Loucy (cell line): ENCODE measurements around the gene GAS2L1.

ENCODE experiments used
- EZH2phosphoT487 ChIP-seq: fragments of 200-600 bp; IDR thresholded peaks from 2 replicates; pipeline ENCODE4 v1.6.1; 2018; ENCODE audit warnings: antibody characterized with exemption, mild to moderate bottlenecking, moderate library complexity, borderline replicate concordance
- TF ChIP-seq, protein P1 (sequence below): fragments of 200-600 bp; sonication (generic); conservative IDR thresholded peaks from 2 replicates; pipeline ENCODE4 v1.5.1; 2014; ENCODE audit warnings: mild to moderate bottlenecking, antibody characterized with exemption, low read length

DNA sequence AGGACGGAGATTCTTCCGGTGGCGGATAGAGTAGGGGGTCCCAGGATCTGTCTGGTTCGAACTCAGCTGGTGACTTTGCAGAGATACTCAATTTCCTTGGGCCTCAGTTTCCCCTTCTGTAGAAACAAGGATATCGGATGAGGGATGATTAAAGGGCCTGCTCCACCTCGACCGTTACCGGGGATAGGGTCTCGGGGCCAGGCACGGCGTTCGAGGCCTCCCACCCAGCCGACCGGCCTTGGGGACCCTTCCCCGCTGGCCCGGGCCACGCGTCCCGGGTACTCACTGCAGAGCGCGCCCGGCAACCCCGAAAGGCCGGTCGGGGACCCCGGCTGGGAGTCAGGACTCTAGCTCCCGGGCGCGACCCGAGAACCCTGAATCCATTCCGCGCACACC is 39.0 kb upstream of the GAS2L1 start:
- TF ChIP-seq, protein P1, sequence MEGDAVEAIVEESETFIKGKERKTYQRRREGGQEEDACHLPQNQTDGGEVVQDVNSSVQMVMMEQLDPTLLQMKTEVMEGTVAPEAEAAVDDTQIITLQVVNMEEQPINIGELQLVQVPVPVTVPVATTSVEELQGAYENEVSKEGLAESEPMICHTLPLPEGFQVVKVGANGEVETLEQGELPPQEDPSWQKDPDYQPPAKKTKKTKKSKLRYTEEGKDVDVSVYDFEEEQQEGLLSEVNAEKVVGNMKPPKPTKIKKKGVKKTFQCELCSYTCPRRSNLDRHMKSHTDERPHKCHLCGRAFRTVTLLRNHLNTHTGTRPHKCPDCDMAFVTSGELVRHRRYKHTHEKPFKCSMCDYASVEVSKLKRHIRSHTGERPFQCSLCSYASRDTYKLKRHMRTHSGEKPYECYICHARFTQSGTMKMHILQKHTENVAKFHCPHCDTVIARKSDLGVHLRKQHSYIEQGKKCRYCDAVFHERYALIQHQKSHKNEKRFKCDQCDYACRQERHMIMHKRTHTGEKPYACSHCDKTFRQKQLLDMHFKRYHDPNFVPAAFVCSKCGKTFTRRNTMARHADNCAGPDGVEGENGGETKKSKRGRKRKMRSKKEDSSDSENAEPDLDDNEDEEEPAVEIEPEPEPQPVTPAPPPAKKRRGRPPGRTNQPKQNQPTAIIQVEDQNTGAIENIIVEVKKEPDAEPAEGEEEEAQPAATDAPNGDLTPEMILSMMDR: no peak
- no peak for TF ChIP-seq EZH2phosphoT487
